Measurements from ENCODE around the gene SLC41A1. TPM values are rescaled to one million over a fixed set of nuclear protein-coding genes. Genes with fewer than 3 reads are reported as not detected.

SLC41A1 gene
- total and polyA plus RNA-seq, 9 of the 15 experiments (the other 6 are each of a cell fraction or from before 2014, with no cell fraction given) = 4.1 to 29.3 (median 11.4) TPM

GRCh38 chr1:205774198-205775014 is 38.6 kb downstream of the SLC41A1 start (continued):
- TF ChIP-seq ZNF655 (CRISPR knock-in tag; IDR thresholded peaks at IDR 0.05) = no peak
- TF ChIP-seq DIDO1 (tag; IDR thresholded peaks at IDR 0.05; ENCODE audit: low read depth) = no peak
- no peak for TF ChIP-seq TARDBP (IDR thresholded peaks at IDR 0.05)
- TF ChIP-seq ATF4 (CRISPR knock-in tag; IDR thresholded peaks at IDR 0.05) = no peak

- Histone ChIP-seq H3K4me1 (replicated peaks in 1 of 2; ENCODE audit: control insufficient read depth in 2 of 2, insufficient read depth in 2 of 2, low read length in 2 of 2) (peaks cover 8 to 9% of the 10 kb centered on the region in 2 experiments; a peak in 4 of 5 replicates), H3K27ac (ENCODE audit: extremely low read depth, low read depth, low read length) (no peak overlapping the region), H2AFZ (ENCODE audit: low read depth, low read length) (no peak overlapping the region), H4K20me1 (replicated peaks; ENCODE audit: control insufficient read depth, insufficient read depth, low read length) (no peaks in the 10 kb centered on the region), H3K9me3 (replicated peaks; ENCODE audit: control insufficient read depth, insufficient read depth, low read depth, low read length) (0 out of 2 replicates have a peak, but pooled peaks cover 4% of the 10 kb centered on the region), H3K27me3 (ENCODE audit: control insufficient read depth in 2 of 2, insufficient read depth in 2 of 2, low read length in 2 of 2) (no peaks in the 10 kb centered on the region), H3K4me3 (no peak overlapping the region), H3K9ac (ENCODE audit: insufficient read depth in 1 of 2, low read depth in 2 of 2, low read length in 2 of 2) (no peak overlapping the region), H3K9me1 (ENCODE audit: control insufficient read depth, insufficient read depth, low read length) (no peaks in the 10 kb centered on the region), H3K79me2 (ENCODE audit: control insufficient read depth, insufficient read depth, low read length) (no peaks in the 10 kb centered on the region), H3K4me2 (ENCODE audit: insufficient read depth, low read length) (no peak overlapping the region), H3K36me3 (ENCODE audit: control insufficient read depth, insufficient read depth, low read length) (no peaks in the 10 kb centered on the region)
- ATAC-seq (no peak), DNase-seq (ENCODE audit: extremely low read depth in 1 of 4, low spot score in 3 of 4) (no peak), FAIRE-seq (no peak)
- 53% methylated on average over 2 of the region's 2 CpGs for WGBS (ENCODE audit: insufficient coverage, low coverage, missing lambda C conversion rate)
- BruUV-seq (replicated peaks) = no TSS peak
- intact Hi-C loops (cut with micrococcal nuclease) = no loop called here
- in situ Hi-C loops (cut with MboI) = no loop called here
- POLR2A ChIA-PET = interaction anchor here (0.7 to 1.6 kb wide), 4 partner anchors 15 to 42 kb away, joined by 3 read pairs; no protein-coding TSS in a partner anchor
- CTCF ChIA-PET (ENCODE audit: low intra/inter-chr PET ratio) = interaction anchor here (0.6 kb wide), 1 partner anchor 15 kb away, joined by 3 read pairs; no protein-coding TSS in a partner anchor
- TF ChIP-seq ZNF124 (CRISPR knock-in tag; IDR thresholded peaks at IDR 0.05) (no peak), ZNF518B (CRISPR knock-in tag; IDR thresholded peaks at IDR 0.05) (no peak), ZNF511 (CRISPR knock-in tag; IDR thresholded peaks at IDR 0.05) (no peak), THRB (CRISPR knock-in tag; conservative IDR thresholded peaks at IDR 0.05) (no peak), TCF15 (CRISPR knock-in tag; IDR thresholded peaks at IDR 0.05) (no peak)
These were observed 40.4 kb downstream of the SLC41A1 start for GRCh38 chr1:205772607-205773032.

All from K562 (cell line).